ENCODE measurements around the gene PLD4.
A peak's percentile ranks its signal among the peaks of the same experiment; 100 is the strongest.

Gene PLD4

GRCh38 chr14:104977008-104977680, 52.5 kb downstream of the PLD4 start:
- H3K36me3 ChIP-seq (ENCODE audit: control insufficient read depth, insufficient read depth, low read length): no peaks in the 10 kb centered on the region
- H3K9ac ChIP-seq (ENCODE audit: low read length): no peak overlapping the region
- peak overlapping the region; percentile 66 for H3K4me3 ChIP-seq (ENCODE audit: low read length)
- peak overlapping the region; percentile 32 for H3K27ac ChIP-seq (ENCODE audit: low read depth, low read length)
- H3K4me1 ChIP-seq (ENCODE audit: control insufficient read depth, insufficient read depth, low read length): peaks cover 47% of the 10 kb centered on the region
- H3K27me3 ChIP-seq (ENCODE audit: control insufficient read depth, insufficient read depth, low read length): peaks cover 7% of the 10 kb centered on the region

- peaks cover 39% of the 10 kb centered on the region for H3K4me1 ChIP-seq (ENCODE audit: control insufficient read depth, insufficient read depth, low read length)
Observed at GRCh38 chr14:104977681-104978653, 53.3 kb downstream of the PLD4 start, which contains the start of gene AHNAK2. AHNAK2 (minus strand) TSS chr14:104978374; CDS start chr14:104978237, 137 bp downstream.

GRCh38 chr14:104978746-104979691, 54.3 kb downstream of the PLD4 start:
- no peak overlapping the region for H3K9ac ChIP-seq (ENCODE audit: low read length)
- no peak overlapping the region for H3K4me3 ChIP-seq (ENCODE audit: low read length)
- H3K27me3 ChIP-seq (ENCODE audit: control insufficient read depth, insufficient read depth, low read length): peaks cover 7% of the 10 kb centered on the region
- H3K36me3 ChIP-seq (ENCODE audit: control insufficient read depth, insufficient read depth, low read length): no peaks in the 10 kb centered on the region
- peak overlapping the region; percentile 39 for H3K27ac ChIP-seq (ENCODE audit: low read depth, low read length)
- H3K4me1 ChIP-seq (ENCODE audit: control insufficient read depth, insufficient read depth, low read length): peaks cover 32% of the 10 kb centered on the region

More at GRCh38 chr14:104977681-104978653, 53.3 kb downstream of the PLD4 start, which contains the start of gene AHNAK2:
- H3K27ac ChIP-seq (ENCODE audit: low read depth, low read length): peak within 1 kb of the TSS; percentile 32
- H3K36me3 ChIP-seq (ENCODE audit: control insufficient read depth, insufficient read depth, low read length): no peaks in the 10 kb centered on the region
- H3K4me3 ChIP-seq (ENCODE audit: low read length): peak within 1 kb of the TSS; percentile 66
- no peak within 1 kb of the TSS for H3K9ac ChIP-seq (ENCODE audit: low read length)
- peaks cover 7% of the 10 kb centered on the region for H3K27me3 ChIP-seq (ENCODE audit: control insufficient read depth, insufficient read depth, low read length)

- Histone ChIP-seq H3K27me3 (ENCODE audit: control insufficient read depth, insufficient read depth, low read length) (peaks cover 7% of the 10 kb centered on the region), H3K9ac (ENCODE audit: low read length) (no peak overlapping the region), H3K4me1 (ENCODE audit: control insufficient read depth, insufficient read depth, low read length) (peaks cover 22% of the 10 kb centered on the region), H3K36me3 (ENCODE audit: control insufficient read depth, insufficient read depth, low read length) (no peaks in the 10 kb centered on the region), H3K27ac (ENCODE audit: low read depth, low read length) (peak overlapping the region; percentile 39), H3K4me3 (ENCODE audit: low read length) (no peak overlapping the region)
Observed at GRCh38 chr14:104979758-104980610, 55.3 kb downstream of the PLD4 start.

- peaks cover 7% of the 10 kb centered on the region for H3K27me3 ChIP-seq (ENCODE audit: control insufficient read depth, insufficient read depth, low read length)
- no peaks in the 10 kb centered on the region for H3K36me3 ChIP-seq (ENCODE audit: control insufficient read depth, insufficient read depth, low read length)
- H3K9ac ChIP-seq (ENCODE audit: low read length): no peak overlapping the region
- peaks cover 14% of the 10 kb centered on the region for H3K4me1 ChIP-seq (ENCODE audit: control insufficient read depth, insufficient read depth, low read length)
- peak overlapping the region; percentile 39 for H3K27ac ChIP-seq (ENCODE audit: low read depth, low read length)
- no peak overlapping the region for H3K4me3 ChIP-seq (ENCODE audit: low read length)
Observed at GRCh38 chr14:104980611-104981531, 56.2 kb downstream of the PLD4 start.

- Histone ChIP-seq H3K4me1 (ENCODE audit: control insufficient read depth, insufficient read depth, low read length) (peaks cover 16% of the 10 kb centered on the region), H3K36me3 (ENCODE audit: control insufficient read depth, insufficient read depth, low read length) (no peaks in the 10 kb centered on the region), H3K9ac (ENCODE audit: low read length) (no peak overlapping the region), H3K27me3 (ENCODE audit: control insufficient read depth, insufficient read depth, low read length) (peaks cover 7% of the 10 kb centered on the region), H3K27ac (ENCODE audit: low read depth, low read length) (no peak overlapping the region), H3K4me3 (ENCODE audit: low read length) (no peak overlapping the region)
Observed at GRCh38 chr14:104981699-104982541, 57.2 kb downstream of the PLD4 start.

GRCh38 chr14:104982548-104983230, 58.0 kb downstream of the PLD4 start:
- H3K4me3 ChIP-seq (ENCODE audit: low read length): no peak overlapping the region
- no peak overlapping the region for H3K27ac ChIP-seq (ENCODE audit: low read depth, low read length)
- no peak overlapping the region for H3K9ac ChIP-seq (ENCODE audit: low read length)
- peaks cover 9% of the 10 kb centered on the region for H3K4me1 ChIP-seq (ENCODE audit: control insufficient read depth, insufficient read depth, low read length)
- H3K36me3 ChIP-seq (ENCODE audit: control insufficient read depth, insufficient read depth, low read length): no peaks in the 10 kb centered on the region
- peaks cover under 1% of the 10 kb centered on the region for H3K27me3 ChIP-seq (ENCODE audit: control insufficient read depth, insufficient read depth, low read length)
